ENCODE data around the gene SHD. TPM values are rescaled to one million over a fixed set of nuclear protein-coding genes. Genes with fewer than 3 reads are reported as not detected.

SHD gene
- total and polyA plus RNA-seq, 2 of the 13 experiments (the other 11 are each of a cell fraction or from before 2014, with no cell fraction given) = 0.11 to 0.20 TPM

GRCh38 chr19:4233282-4233853, 45.7 kb upstream of the SHD start (continued):
- no peak for TF ChIP-seq ETV6 (CRISPR knock-in tag; conservative IDR thresholded peaks at IDR 0.05)
- peak; percentile 98 for TF ChIP-seq CHD4 (IDR thresholded peaks at IDR 0.05; ENCODE audit: borderline replicate concordance, low read length)
- no peak for TF ChIP-seq AHDC1 (CRISPR knock-in tag; IDR thresholded peaks at IDR 0.05; ENCODE audit: borderline replicate concordance)
- no peak for TF ChIP-seq CSRNP2 (CRISPR knock-in tag; conservative IDR thresholded peaks at IDR 0.05; ENCODE audit: low read depth)
- TF ChIP-seq SPEN (CRISPR knock-in tag; IDR thresholded peaks at IDR 0.05; ENCODE audit: low read depth) = peak; percentile 9; the same call in 1 of the 2 replicates
- no peak; the same call in 1 of the 2 replicates for TF ChIP-seq MBD4 (IDR thresholded peaks at IDR 0.05; ENCODE audit: borderline replicate concordance, low read length)
- TF ChIP-seq THRA (CRISPR knock-in tag; IDR thresholded peaks at IDR 0.05; ENCODE audit: borderline replicate concordance) = peak; percentile 29; the same call in 1 of the 2 replicates
- TF ChIP-seq POLR2AphosphoS5 (IDR thresholded peaks at IDR 0.05; ENCODE audit: low read depth, low read length) = no peak
- no peak for TF ChIP-seq TARDBP (CRISPR knock-in tag; IDR thresholded peaks at IDR 0.05)
- peak; percentile 44; the same call in 1 of the 2 replicates for TF ChIP-seq ZNF691 (CRISPR knock-in tag; IDR thresholded peaks at IDR 0.05; ENCODE audit: borderline replicate concordance, low read depth)
- TF ChIP-seq THAP11 (CRISPR knock-in tag; IDR thresholded peaks at IDR 0.05) = 0 out of 2 replicates have a peak, but pooled peaks have one; percentile 23
- peak in 1 of 2 experiments; percentile 28; a peak in 2 of 4 replicates for TF ChIP-seq HMGXB4 (CRISPR knock-in tag; IDR thresholded peaks at IDR 0.05; ENCODE audit: borderline replicate concordance in 1 of 2, low read depth in 1 of 2)
- TF ChIP-seq ZNF776 (CRISPR knock-in tag; IDR thresholded peaks at IDR 0.05) = no peak
- TF ChIP-seq ZNF768 (CRISPR knock-in tag; IDR thresholded peaks at IDR 0.05) = peak; percentile 19; the same call in 1 of the 2 replicates
- TF ChIP-seq SP2 (CRISPR knock-in tag; IDR thresholded peaks at IDR 0.05) = no peak; the same call in 1 of the 2 replicates
- TF ChIP-seq DNMT1 (CRISPR knock-in tag; IDR thresholded peaks at IDR 0.05) = no peak
